K562 (cell line): ENCODE results near the gene RCSD1.

ENCODE experiments used
- EP300 ChIP-seq: IDR thresholded peaks from 2 replicates; pipeline ENCODE4 v1.6.1; 2012; ENCODE audit warnings: low read length, improper control_type of control experiment
- EZH2 ChIP-seq: IDR thresholded peaks from 2 replicates; pipeline ENCODE4 v1.6.1; 2012; ENCODE audit warnings: low read depth, mild to moderate bottlenecking, inconsistent platforms, low read length, borderline replicate concordance
- HNRNPLL ChIP-seq: fragments of 200-400 bp; formaldehyde crosslinking; IDR thresholded peaks from 2 replicates; pipeline ENCODE4 v1.6.1; 2017; ENCODE audit warnings: low read length, low read depth, mild to moderate bottlenecking; ENCODE audit not compliant: poor library complexity, severe bottlenecking
- NFE2L1 ChIP-seq: fragments of 450-650 bp; IDR thresholded peaks from 2 replicates; pipeline ENCODE4 v1.6.1; 2016; ENCODE audit warnings: missing genetic modification characterization, low read depth, mild to moderate bottlenecking, missing compliant biosample characterization, moderate library complexity, borderline replicate concordance
- NRF1 ChIP-seq, 2 experiments: fragments of 450-650 bp; IDR thresholded peaks in 1 of 2; conservative IDR thresholded peaks in 1 of 2; 2 replicates each; pipeline ENCODE4 v1.6.1; 2014; ENCODE audit warnings: mild to moderate bottlenecking in 2 of 2
- POLR2AphosphoS5 ChIP-seq: IDR thresholded peaks from 2 replicates; pipeline ENCODE4 v1.6.1; 2011; ENCODE audit warnings: mild to moderate bottlenecking, low read depth, low read length, moderate library complexity; ENCODE audit not compliant: control insufficient read depth, insufficient read depth
- PYGO2 ChIP-seq: fragments of 450-650 bp; IDR thresholded peaks from 2 replicates; pipeline ENCODE4 v1.6.1; 2016; ENCODE audit warnings: mild to moderate bottlenecking, missing genetic modification characterization, moderate library complexity, missing compliant biosample characterization
- RAD51 ChIP-seq: fragments of 450-650 bp; IDR thresholded peaks from 2 replicates; pipeline ENCODE4 v1.7.1; 2016; ENCODE audit warnings: low read depth, mild to moderate bottlenecking, borderline replicate concordance
- RBM39 ChIP-seq: fragments of 200-400 bp; formaldehyde crosslinking; optimal IDR thresholded peaks from 2 replicates; pipeline ENCODE3; 2018; ENCODE audit warnings: low read depth, low read length
- ZBED1 ChIP-seq: IDR thresholded peaks from 2 replicates; pipeline ENCODE4 v1.6.1; 2014
- ZNF274 ChIP-seq: IDR thresholded peaks from 2 replicates; pipeline ENCODE4 v1.6.1; 2011; ENCODE audit warnings: low read depth, mild to moderate bottlenecking, low read length, moderate library complexity, borderline replicate concordance
- TF ChIP-seq, protein P1 (sequence below), 3 experiments: IDR thresholded peaks in 2 of 3; conservative IDR thresholded peaks in 1 of 3; 2 replicates each; pipeline ENCODE4 v1.5.1; 2011 to 2012; ENCODE audit warnings: low read length in 3 of 3, mild to moderate bottlenecking in 3 of 3, control low read depth in 2 of 3, improper control_type of control experiment in 1 of 3, inconsistent platforms in 1 of 3, low read depth in 1 of 3, mixed read lengths in 1 of 3, moderate library complexity in 1 of 3; ENCODE audit not compliant: insufficient read depth in 2 of 3
- TF ChIP-seq, protein P2 (sequence below): sonication (generic); formaldehyde crosslinking; IDR thresholded peaks from 2 replicates; pipeline ENCODE4 v1.8.1; 2023; ENCODE audit warnings: mild to moderate bottlenecking, missing genetic modification reagents
- TF ChIP-seq, protein P3 (sequence below): IDR thresholded peaks from 2 replicates; pipeline ENCODE4 v1.6.1; 2016; ENCODE audit warnings: missing genetic modification characterization, missing compliant biosample characterization

DNA sequence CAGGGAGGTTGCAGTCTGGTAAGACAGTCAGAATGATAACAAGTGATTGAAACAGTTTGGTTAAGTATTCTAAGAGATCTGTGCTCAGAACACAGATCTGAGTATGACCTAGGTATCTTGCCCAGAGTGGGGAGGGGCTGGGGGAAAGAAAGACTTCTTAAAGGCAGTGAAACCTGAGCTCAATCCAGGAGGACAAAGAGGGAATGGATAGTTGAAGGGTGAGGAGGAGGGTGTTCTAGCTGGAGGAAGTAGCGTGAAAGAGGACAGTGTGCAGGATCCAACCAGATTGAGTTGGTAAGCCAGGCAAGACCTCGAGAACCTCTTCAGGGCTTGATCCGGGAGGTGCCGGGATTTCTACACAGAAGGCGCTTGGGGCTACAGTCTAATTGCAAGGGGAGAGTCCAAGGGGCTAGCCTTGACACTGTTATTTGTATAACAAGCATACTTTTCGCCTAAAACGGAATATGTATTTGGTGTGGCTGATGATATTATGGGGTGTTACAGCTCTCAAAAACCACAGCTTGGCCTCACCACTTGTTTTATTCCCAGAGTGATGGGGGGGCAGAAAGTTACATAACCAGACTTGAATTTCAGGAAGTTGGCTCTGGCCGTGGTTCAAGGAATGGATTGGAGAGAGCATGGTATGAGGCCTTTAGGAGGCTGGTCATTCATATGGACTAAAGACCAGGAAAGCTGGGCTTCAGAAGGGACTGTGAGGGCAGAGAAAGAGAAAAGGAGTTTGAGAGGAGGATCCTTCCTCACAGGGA lies 19.1 kb downstream of the RCSD1 start:
- TF ChIP-seq PYGO2 (tag), result no peak
- no peak for TF ChIP-seq HNRNPLL
- TF ChIP-seq NFE2L1, result no peak
- no peak for TF ChIP-seq RAD51
- TF ChIP-seq POLR2AphosphoS5, result no peak
- no peak for TF ChIP-seq RBM39
- TF ChIP-seq, protein P1, sequence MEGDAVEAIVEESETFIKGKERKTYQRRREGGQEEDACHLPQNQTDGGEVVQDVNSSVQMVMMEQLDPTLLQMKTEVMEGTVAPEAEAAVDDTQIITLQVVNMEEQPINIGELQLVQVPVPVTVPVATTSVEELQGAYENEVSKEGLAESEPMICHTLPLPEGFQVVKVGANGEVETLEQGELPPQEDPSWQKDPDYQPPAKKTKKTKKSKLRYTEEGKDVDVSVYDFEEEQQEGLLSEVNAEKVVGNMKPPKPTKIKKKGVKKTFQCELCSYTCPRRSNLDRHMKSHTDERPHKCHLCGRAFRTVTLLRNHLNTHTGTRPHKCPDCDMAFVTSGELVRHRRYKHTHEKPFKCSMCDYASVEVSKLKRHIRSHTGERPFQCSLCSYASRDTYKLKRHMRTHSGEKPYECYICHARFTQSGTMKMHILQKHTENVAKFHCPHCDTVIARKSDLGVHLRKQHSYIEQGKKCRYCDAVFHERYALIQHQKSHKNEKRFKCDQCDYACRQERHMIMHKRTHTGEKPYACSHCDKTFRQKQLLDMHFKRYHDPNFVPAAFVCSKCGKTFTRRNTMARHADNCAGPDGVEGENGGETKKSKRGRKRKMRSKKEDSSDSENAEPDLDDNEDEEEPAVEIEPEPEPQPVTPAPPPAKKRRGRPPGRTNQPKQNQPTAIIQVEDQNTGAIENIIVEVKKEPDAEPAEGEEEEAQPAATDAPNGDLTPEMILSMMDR (IDR thresholded peaks at IDR 0.05 in 2 of 3, conservative IDR thresholded peaks at IDR 0.05 in 1 of 3; ENCODE audit: insufficient read depth in 2 of 3, low read depth in 1 of 3, low read length in 3 of 3), result no peak
- TF ChIP-seq ZNF274, result no peak
- TF ChIP-seq, protein P2, sequence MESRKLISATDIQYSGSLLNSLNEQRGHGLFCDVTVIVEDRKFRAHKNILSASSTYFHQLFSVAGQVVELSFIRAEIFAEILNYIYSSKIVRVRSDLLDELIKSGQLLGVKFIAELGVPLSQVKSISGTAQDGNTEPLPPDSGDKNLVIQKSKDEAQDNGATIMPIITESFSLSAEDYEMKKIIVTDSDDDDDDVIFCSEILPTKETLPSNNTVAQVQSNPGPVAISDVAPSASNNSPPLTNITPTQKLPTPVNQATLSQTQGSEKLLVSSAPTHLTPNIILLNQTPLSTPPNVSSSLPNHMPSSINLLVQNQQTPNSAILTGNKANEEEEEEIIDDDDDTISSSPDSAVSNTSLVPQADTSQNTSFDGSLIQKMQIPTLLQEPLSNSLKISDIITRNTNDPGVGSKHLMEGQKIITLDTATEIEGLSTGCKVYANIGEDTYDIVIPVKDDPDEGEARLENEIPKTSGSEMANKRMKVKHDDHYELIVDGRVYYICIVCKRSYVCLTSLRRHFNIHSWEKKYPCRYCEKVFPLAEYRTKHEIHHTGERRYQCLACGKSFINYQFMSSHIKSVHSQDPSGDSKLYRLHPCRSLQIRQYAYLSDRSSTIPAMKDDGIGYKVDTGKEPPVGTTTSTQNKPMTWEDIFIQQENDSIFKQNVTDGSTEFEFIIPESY (CRISPR knock-in tag), result no peak
- no peak for TF ChIP-seq NRF1 (conservative IDR thresholded peaks at IDR 0.05 in 1 of 2, IDR thresholded peaks at IDR 0.05 in 1 of 2)
- TF ChIP-seq, protein P3, sequence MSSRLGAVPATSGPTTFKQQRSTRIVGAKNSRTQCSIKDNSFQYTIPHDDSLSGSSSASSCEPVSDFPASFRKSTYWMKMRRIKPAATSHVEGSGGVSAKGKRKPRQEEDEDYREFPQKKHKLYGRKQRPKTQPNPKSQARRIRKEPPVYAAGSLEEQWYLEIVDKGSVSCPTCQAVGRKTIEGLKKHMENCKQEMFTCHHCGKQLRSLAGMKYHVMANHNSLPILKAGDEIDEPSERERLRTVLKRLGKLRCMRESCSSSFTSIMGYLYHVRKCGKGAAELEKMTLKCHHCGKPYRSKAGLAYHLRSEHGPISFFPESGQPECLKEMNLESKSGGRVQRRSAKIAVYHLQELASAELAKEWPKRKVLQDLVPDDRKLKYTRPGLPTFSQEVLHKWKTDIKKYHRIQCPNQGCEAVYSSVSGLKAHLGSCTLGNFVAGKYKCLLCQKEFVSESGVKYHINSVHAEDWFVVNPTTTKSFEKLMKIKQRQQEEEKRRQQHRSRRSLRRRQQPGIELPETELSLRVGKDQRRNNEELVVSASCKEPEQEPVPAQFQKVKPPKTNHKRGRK, result no peak
- TF ChIP-seq EZH2, result no peak
- TF ChIP-seq ZBED1, result no peak
- no peak for TF ChIP-seq EP300
